NOMO-1 treated with dmso at 0.1 percent for 144 hours (cell line): Measurements from ENCODE around the gene FREM3.
"Not testable (repeated sequence)": the region's sequence is repeated elsewhere in the genome, so short reads cannot be mapped to it uniquely, and the experiment has no call there.

Experiments
- DNase-seq: peaks from one replicate; lab custom pipeline; 2025; ENCODE audit not compliant: unreplicated experiment; lab: John Stamatoyannopoulos, UW

FREM3 gene

DNA sequence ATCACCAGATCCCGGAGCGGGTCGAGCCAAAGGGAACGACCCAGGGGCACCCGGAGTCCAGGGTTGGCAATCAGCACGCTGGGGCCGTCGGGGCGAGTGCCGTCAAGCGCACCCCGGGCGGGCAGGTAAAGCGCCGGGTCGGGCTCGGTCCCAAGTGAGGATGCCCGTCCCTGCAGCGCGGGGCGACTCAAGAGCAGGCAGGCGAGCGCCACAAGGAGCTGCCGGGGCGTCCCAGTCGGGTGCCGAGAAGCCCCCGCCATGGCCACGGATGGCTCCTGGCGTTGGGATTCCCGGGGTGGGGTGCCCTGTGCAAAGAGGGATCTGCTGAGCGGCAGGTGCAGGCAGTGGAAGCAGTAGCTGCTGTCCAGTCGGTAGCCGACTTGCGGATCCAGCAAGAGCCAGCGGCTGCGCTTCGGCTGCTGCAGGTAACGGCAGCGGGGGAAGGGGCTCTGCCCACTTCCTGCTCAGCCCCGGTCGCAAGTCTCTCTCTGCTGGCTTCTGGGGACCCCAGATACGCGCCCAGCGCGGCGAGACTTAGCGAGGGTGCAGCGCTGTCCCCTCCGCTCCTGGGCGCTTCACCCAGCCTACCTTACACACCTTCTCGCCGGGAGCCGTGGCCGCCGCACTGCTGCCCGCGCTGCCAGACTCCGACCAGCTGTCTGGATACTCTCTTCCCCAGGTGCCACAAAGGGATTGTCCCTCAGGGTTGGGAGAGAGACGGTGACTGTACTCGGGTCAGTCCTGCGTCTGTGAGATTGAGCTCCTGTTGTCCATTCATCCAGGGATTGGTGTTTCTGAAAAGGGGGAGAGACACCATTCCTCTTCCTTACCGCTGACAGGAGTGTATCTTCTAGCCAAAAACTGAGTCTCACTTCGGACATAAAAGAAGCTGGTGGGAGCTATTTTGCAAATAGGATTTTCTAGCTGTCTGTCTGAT lies at the start of gene FREM3:
Gene FREM3 (minus strand): TSS at position 260 of the 937 bp plus-strand sequence. CDS start 0 bp downstream, at position 260.
- DNase-seq = no peak

DNA sequence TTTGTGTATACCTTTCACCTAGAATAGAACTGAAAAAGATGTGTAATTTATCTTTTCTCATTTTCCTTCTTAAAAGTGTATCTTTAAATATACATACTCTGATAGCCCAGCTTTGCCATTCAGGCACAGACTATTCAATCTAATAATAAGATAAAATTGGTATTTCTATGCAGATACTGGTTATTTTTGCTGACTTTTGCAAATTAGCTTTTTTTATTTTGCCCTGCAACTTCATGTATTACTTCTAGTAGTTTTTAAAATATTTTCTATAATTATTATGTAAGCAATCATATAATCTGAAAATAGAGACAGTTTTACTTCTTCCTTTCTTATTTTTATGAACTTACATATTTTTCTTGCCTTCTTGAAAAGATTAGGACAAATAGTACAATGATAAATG lies 45.4 kb upstream of the FREM3 start:
- no peak for DNase-seq

DNA sequence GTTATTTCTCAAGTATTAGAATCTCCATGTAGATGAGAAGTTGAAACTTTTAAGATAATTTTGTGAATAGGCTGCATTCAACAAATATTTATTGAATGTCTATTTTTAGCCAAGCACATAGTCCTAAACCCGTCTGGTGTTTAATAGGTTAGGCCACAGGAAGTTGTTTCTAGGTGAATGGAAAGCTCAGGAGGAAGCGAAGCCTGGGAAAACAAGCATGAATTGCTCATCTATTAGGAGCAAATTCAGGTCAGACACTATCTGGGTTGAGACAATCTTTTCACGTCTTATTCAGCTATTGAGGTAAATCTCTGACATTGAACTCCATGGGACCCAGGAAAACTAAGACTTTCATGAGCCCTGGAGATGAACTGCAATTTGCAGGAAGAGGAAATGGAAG lies 43.1 kb upstream of the FREM3 start:
- no peak for DNase-seq

DNA sequence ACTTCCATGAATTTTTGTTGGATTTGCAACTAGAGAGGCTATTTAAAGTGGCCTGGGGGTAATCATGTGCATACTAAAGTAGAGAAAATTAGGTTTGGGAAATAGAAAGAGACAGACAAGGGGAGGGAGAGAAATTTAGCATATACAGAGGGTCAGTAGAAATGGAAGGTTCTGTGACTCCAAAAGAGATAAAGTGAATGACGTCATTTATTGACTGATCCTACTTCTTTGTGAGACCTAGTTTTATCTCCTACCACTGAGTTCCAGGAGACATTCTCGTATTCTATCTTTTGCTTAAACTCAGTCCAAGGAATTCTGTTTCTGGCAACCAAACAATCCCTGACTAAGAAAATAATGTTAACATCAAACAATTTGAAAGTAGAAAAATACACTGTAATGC lies 42.4 kb upstream of the FREM3 start:
- DNase-seq = no peak

DNA sequence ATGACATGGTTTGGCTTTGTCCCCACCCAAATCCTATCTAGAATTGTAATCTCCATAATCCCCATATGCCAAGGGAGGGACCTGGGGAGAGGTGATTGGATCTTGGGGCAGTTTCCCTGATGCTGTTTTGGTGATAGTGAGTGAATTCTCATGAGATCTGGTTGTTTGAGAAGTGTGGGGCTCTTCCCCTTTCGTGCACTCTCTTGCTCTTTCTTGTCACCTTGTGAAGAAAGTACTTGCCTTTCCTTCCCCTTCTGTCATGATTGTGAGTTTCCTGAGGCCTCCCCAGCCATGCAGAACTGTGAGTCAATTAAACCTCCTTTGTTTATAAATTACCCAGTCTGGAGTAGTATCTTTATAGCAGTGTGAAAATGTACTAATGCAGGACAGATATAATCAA lies 36.4 kb upstream of the FREM3 start:
- no peak for DNase-seq

DNA sequence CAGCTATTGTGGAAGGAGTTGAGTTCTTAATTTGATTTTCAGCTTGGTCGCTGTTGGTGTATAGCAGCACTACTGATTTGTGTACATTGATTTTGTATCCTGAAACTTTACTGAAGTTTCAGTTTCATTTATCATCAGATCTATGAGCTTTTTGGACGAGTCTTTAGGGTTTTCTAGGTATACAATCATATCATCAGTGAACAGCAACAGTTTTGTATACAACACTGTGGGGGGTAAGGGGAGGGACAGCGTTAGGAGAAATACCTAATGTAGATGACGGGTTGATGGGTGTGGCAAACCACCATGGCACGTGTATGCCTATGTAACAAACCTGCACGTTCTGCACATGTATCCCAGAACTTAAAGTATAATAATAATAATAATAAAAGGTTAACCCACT lies 35.6 kb upstream of the FREM3 start:
- DNase-seq = not testable (repeated sequence)

DNA sequence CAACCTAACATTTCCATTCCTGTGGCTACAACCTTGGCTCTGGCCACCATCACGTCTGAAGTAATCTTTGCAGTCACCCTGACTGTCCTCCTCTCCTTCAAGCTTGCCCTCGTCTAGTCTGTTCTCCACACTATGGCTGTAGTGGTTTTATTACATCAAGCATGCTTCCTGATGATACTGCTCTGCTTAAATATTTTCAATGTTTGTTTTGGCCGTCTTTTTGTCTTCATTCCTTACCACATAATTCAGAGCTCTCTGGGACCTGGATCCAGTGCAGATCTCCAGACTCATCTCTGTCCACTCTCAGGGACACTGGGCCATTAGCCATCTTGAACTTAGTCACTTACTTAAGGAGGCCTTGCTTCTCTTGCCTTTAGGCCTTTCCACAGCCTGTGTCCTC lies 27.7 kb upstream of the FREM3 start:
- DNase-seq = no peak

DNA sequence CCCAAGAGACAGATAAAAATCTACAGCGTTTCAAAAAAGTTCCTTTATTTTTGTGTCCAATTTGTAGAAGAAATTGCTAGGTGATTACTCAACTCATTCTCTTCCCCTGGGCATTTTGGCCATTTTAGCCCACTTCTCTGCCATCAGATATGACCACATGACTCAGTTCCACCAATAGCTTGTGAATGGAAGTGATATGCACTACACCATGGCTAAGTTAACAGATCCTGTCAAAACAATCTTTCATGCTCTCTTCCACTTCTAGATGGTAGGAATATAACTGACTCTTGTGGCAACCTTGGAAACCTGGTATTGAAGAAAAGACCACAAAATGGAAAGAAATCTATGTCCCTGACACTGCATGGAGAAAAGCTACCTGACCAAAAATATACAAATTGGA lies 26.2 kb upstream of the FREM3 start:
- DNase-seq = no peak

DNA sequence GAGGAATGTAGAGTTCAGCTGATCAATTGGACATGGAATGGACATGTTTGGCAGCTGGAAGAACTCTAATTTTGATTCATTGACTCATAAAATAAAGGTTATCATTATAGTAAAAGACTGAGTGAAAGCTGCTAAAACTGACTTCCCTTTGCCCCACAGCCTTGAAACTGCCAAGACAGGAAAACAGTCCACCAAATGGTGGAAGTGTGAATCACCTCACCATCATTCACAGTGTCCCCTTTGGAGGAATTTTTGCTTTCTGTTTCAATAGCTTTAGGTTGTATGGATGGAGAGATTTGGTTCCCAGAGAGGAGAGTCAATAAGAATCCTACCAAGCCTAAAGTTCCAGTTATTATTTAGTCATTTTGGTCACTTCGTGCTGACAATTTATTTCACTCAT lies 20.8 kb upstream of the FREM3 start:
- no peak for DNase-seq

DNA sequence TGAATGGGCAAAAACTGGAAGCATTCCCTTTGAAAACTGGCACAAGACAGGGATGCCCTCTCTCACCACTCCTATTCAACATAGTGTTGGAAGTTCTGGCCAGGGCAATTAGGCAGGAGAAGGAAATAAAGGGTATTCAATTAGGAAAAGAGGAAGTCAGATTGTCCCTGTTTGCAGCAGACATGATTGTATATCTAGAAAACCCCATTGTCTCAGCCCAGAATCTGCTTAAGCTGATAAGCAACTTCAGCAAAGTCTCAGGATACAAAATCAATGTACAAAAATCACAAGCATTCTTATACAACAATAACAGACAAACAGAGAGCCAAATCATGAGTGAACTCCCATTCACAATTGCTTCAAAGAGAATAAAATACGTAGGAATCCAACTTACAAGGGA lies 18.3 kb upstream of the FREM3 start:
- not testable (repeated sequence) for DNase-seq

DNA sequence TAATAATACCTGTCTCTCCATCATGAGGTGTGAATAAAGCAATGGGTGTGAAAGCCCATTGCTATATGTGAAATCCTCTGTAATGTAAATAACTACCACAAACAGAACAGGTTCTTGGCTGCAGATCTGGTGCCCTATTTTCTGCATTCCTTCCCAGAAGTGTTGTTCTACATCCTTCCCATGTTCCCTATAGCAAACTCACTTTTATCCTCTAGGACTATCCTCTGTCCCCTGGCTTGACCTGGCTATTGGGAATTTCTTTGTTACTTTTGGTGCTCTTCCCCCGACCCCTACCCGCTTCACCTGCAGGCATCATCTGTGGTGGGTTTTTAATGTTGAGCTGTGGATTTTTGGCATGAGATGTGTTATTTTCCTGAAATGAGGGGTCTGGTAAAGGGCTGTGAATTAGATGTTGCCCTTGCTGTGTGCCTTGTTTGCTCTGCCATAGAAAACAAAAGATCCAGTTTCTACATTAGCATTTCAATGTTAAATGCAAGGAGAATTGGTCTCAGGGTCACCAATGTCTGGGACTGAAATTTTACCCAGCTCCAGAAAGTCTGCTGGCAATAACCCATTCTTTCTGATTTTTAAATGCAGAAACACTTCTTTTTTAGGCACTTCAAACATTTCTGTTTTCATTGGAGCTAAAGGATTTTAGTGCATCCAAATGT lies 13.6 kb upstream of the FREM3 start:
- no peak for DNase-seq

DNA sequence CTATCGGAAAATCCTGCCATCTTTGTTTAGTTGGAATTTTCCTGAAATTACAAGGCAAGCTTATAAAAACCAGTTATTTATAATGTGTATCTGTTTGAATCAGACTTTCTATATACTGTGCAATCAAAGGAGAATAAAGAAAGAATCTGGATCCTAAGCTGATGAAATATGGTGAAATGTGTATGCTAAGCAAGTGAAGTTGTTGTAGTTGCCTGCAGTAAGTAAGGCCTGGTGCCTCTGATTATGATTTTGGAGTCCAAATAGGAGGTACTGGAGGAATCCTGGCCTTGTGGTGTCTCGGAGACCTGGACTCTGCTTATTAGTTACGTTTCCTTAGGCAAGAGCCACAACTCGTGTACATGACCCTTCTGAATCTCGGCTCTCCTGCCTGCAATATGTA lies 13.1 kb upstream of the FREM3 start:
- DNase-seq = no peak

DNA sequence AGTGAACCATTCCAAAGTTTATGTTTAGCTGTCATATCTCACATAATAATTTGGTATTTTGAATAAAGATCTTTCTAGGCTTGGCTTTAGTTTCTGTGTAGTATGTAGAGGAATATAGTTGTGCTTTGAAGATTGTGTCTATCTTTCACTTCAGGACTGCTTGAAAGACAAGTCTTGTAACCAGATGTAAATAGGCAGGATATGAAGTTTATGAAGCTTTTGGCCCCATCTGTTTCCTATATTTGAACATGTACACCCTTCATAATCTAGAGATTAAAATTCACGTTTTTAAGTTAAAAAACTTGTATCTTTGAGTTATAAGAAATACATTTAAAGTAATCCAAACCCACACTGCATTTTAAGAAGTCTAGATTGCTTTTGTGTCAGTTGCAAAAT lies 11.7 kb upstream of the FREM3 start:
- DNase-seq = no peak

DNA sequence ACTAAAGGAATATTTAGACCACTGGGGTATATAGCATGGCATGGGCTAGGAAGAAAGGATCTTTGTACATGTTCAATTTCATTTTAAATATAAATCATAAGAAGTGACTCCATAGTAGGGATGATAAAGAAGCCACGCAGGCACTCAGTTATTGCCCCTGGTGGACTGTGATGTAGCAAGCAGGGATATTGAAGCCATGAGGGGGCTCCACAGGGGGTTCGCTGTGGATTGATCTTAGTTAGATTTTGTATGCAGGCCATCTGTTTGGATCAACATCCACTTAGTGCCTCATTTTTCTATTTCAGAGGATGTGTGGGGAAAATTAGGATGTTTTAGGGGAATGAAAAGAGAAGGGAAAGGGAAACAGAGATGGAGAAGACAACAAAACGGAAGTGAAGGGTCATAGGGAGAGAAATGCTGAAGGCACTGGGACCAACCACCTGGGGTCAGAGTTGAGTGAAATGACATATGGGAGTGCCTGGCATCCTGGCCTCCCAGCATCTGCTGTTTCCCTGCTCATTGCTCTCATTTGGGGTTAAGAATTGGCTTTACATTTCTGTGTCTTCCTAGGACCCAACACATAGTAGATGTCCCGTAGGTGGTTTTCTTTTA lies 11.2 kb upstream of the FREM3 start:
- DNase-seq = no peak

DNA sequence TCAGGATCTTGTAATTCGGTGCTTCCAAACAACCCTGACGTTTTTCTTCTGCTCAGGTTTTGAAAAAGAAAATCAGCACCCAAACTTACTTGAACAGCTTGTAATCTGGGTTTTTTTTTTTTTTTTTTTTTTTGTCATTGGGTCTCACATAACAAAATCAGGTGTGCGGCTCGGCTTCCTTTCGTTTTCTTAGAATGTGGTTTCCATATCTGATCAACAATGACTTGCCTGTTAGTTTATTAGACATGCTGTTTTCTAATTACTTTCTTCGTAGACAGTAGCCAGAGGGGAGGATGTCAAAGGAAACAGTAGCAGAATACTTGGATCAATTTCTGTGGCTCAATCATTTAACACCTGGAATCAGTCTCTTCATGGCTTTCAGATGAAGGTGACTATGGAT lies 890 bp upstream of the FREM3 start:
- no peak for DNase-seq

DNA sequence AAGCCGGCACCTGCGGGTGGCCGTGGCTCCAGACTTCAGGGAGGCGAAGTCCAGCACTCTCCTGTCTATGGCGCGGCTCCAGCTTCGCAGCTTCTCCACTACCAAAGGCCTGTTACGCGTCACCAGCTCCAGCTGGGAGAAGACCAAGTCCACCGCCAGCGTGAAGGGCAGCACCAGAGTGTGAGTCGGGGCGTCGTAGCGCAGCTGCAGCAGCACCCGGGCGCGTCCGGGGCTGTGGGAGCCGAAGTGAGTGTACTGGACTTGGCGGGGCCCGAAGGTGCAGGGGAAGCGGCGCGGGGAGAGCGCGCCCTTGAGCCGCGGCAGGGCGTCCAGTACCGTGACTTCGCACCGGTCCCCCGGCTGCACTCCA lies 444 bp downstream of the FREM3 start:
- DNase-seq = no peak

DNA sequence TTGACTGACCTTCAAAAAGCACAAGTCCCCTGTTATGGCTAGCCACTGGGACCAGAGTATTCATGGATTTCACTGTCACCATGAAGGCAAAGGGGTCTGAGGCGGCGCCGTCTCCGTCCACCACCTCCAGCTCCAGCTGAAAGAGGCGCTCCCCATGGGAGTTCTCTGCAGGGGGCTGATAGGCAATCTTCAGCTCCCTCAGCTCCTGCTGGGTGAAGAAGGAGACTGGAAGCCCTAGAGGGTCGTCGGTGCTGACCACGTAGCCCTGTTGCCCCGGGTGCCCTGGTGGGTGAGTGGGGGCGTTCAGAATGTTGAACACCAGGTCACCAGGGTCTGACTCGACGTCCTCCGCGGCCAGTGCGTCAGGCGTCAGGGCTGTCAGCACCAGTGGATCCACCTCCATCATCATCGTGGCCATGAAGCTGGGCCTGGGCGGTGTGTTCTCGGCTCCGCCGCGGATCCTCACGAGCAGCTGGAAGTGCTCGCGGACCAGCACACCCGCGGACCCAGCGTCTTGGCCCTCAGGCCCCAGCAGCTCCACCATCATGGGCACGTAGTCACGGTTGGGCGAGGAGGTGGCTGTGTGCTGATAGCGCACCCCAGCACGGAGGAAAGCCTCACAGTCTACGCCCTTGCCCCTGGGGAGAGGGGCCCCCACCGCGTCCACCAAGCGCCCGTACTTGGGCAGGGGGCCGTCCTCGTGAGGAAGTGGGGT lies 987 bp downstream of the FREM3 start:
- no peak for DNase-seq

DNA sequence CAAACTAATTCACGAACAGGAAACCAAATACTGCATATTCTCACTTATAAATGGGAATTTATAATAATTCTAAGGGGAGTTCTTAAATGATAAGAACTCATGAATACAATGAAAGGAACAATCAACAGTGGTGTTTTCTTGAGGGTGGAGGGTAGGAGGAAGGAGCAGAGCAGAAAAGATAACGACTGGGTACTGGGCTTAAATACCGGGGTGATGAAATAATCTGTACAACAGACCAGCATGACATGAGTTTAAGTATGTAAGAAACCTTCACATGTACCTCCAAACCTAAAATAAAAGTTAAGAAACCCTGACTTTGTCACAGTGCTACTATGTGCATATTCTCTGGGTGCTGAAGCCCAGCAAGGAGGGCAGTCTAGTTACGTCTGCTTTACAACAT lies 6.6 kb downstream of the FREM3 start:
- no peak for DNase-seq

DNA sequence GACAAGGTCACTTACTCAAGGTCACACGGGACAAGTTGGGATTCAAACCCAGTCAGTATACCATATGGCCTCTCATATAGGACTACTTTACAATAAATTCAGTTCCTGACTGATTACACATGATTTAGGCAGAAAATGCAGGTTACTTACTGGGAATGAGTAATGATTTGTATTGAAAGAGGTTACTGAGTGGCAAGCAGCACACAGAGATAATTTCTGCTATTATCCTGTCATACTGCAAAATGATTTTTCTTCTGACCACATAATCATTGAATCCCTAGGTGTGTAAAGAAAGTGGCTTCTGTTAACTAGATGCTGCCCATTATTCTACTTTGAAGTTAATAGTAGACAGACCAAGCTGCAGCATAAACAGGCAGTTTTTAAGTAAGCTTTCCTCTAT lies 8.2 kb downstream of the FREM3 start:
- DNase-seq = no peak

DNA sequence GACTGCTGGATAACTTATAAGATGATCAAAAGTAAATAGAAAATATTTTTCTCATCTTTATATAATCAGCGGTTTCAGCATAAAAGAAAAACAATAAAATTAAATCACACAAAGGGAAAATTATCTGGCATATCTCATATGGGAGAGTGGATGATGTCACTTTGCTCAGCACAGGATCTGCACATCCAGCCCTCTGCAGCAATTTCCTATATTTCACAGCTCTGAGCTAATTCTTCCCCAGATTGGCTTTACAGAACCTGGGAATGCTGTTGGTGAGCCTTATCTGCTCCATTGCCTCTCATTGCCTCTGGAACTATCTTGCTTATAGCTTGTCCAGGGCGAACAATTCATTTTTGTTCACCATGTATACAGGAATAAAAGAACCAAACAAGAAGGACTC lies 21.0 kb downstream of the FREM3 start:
- DNase-seq = no peak

DNA sequence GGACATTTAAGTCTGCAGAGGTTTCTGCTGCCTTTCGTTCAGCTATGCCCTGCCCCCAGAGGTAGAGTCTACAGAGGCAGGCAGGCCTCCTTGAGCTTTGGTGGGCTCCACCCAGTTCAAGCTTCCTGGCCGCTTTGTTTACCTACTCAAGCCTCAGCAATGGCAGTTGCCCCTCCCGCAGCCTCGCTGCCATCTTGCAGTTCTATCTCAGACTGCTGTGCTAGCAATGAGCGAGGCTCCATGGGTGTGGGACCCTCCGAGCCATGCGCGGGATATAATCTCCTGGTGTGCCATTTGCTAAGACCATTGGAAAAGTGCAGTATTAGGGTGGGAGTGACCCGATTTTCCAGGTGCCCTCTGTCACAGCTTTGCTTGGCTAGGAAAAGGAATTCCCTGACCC lies 26.8 kb downstream of the FREM3 start:
- not testable (repeated sequence) for DNase-seq
